AG04450 (cell line): ENCODE data around the gene PILRA. TPM values are rescaled to one million over a fixed set of nuclear protein-coding genes. Genes with fewer than 3 reads are reported as not detected.
A peak's percentile ranks its signal among the peaks of the same experiment; 100 is the strongest.
"Not testable (repeated sequence)": the region's sequence is repeated elsewhere in the genome, so short reads cannot be mapped to it uniquely, and the experiment has no call there.

Source experiments
- CTCF ChIA-PET: fragments of 300-600, 350-600 bp; formaldehyde crosslinking; extraction: SDS; loops from one replicate; lab custom pipeline; 2022; ENCODE audit warnings: antibody characterized with exemption, inconsistent platforms; lab: Charles Lee
- POLR2A ChIA-PET: fragments of 350-600 bp; formaldehyde crosslinking; extraction: SDS; loops from one replicate; lab custom pipeline; 2021; ENCODE audit warnings: antibody characterized with exemption, inconsistent platforms; lab: Yijun Ruan, JAX
- DNase-seq: peaks from one replicate; pipeline ENCODE4 v3.0.0-alpha.2; 2011; ENCODE audit warnings: low read depth, low spot score
- H3K27ac ChIP-seq: one replicate; pipeline ENCODE4 v1.5.1; 2012; ENCODE audit warnings: low read depth, low read length, control low read depth
- H3K27me3 ChIP-seq: one replicate; pipeline ENCODE4 v1.6.0; 2012; ENCODE audit warnings: low read length; ENCODE audit not compliant: control insufficient read depth, insufficient read depth
- H3K4me3 ChIP-seq: 2 replicates; pipeline ENCODE4 v1.5.1; 2011; ENCODE audit warnings: mild to moderate bottlenecking, low read depth, low read length, control low read depth
- H3K9me3 ChIP-seq: 2 replicates; pipeline ENCODE4 v1.5.1; 2012; ENCODE audit warnings: low read length; ENCODE audit not compliant: control insufficient read depth, insufficient read depth
- polyA plus RNA-seq: library from polyadenylated mRNA; depleted of rRNA; stranded (reverse); fragments of >200 nt; gene quantifications from 2 replicates; pipeline ENCODE4 v1.2.3, GENCODE V29; 2011
- TF ChIP-seq, protein P1 (sequence below): IDR thresholded peaks from 2 replicates; pipeline ENCODE4 v1.5.1; 2011; ENCODE audit warnings: low read depth, low read length, control low read depth, inconsistent platforms

Gene PILRA
- polyA plus RNA-seq, 1 experiment: 0.30 TPM

DNA sequence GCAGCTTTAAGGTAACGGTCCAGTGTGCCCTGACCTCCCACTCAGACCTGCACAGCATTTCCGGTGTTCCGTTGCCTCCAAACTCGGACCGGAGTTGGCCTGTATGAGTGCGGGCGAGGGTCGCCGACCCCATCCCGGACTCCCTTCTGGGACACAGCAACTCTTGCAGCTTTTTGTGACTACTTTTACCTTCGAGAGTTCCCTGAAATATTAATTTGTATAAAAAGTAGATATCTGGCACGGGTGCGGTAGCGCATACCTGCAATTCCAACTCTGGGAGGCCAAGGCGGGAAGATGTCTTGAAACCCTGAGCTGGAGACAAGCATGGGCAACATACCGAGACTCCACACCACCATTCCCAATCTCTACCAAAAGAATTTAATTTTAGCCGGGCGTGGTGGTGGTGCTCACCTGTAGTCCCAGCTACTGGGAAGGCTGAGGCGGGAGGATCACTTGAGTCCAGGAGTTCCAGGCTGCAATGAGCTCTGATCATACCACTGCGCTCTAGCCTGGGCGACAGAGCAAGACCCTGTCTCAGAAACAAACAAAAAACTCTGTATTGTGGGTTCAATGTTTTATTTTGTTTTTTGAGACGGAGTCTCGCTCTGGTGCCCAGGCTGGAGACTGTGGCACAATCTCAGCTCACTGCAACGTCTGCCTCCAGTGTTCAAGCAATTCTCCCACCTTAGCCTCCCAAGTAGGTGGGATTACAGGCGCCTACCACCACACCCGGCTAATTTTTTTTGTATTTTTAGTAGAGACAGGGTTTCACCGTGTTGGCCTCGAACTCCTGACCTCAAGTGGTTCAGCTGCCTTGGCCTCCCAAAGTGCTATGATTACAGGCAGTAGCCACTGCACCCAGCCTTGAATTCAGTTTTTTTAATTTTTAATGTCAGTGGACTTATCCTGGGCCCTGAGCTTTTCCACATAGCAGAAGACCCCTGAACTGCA is 64.1 kb downstream of the PILRA start:
- no peak for DNase-seq
- H3K9me3 ChIP-seq: no peaks in the 10 kb centered on the region
- ChIA-PET POLR2A (interaction anchor here (0.6 to 1.8 kb wide), 4 partner anchors 9 to 149 kb away, joined by 3 to 6 read pairs (median 5); partner anchors contain the start of genes FBXO24, LRCH4 and ZCWPW1), CTCF (interaction anchor here (1.3 kb wide), 1 partner anchor 254 kb away, joined by 3 read pairs; no protein-coding TSS in a partner anchor)
- TF ChIP-seq, protein P1, sequence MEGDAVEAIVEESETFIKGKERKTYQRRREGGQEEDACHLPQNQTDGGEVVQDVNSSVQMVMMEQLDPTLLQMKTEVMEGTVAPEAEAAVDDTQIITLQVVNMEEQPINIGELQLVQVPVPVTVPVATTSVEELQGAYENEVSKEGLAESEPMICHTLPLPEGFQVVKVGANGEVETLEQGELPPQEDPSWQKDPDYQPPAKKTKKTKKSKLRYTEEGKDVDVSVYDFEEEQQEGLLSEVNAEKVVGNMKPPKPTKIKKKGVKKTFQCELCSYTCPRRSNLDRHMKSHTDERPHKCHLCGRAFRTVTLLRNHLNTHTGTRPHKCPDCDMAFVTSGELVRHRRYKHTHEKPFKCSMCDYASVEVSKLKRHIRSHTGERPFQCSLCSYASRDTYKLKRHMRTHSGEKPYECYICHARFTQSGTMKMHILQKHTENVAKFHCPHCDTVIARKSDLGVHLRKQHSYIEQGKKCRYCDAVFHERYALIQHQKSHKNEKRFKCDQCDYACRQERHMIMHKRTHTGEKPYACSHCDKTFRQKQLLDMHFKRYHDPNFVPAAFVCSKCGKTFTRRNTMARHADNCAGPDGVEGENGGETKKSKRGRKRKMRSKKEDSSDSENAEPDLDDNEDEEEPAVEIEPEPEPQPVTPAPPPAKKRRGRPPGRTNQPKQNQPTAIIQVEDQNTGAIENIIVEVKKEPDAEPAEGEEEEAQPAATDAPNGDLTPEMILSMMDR: no peak
- H3K27ac ChIP-seq: no peak overlapping the region
- H3K4me3 ChIP-seq: no peak overlapping the region
- H3K27me3 ChIP-seq: no peaks in the 10 kb centered on the region

DNA sequence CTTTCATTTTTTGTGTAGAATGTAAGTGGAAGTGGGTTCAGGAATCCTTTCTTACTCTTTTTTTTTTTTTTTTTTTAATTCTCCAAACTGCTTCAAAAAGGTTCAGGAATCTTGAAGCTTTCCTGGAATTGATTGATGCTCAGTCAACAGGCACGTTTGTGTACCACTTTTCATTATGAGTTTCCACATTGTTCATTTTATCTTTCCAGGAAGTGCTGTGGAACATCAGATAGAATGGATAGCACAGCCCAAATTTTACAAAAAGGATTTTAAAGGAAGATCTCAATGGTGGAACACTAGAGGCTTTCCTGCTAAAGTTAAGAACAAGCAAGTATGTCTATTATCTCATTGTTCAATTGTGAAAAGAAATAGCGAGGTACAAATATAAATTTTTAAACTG is 64.9 kb downstream of the PILRA start:
- no peak overlapping the region for H3K27ac ChIP-seq
- DNase-seq: no peak
- ChIA-PET POLR2A (interaction anchor here (1.8 kb wide), 1 partner anchor 148 kb away, joined by 6 read pairs; the partner anchor contains the start of genes FBXO24 and LRCH4), CTCF (interaction anchor here (1.3 kb wide), 1 partner anchor 254 kb away, joined by 3 read pairs; no protein-coding TSS in a partner anchor)
- no peaks in the 10 kb centered on the region for H3K9me3 ChIP-seq
- H3K27me3 ChIP-seq: no peaks in the 10 kb centered on the region
- no peak overlapping the region for H3K4me3 ChIP-seq
- TF ChIP-seq, protein P1: no peak

DNA sequence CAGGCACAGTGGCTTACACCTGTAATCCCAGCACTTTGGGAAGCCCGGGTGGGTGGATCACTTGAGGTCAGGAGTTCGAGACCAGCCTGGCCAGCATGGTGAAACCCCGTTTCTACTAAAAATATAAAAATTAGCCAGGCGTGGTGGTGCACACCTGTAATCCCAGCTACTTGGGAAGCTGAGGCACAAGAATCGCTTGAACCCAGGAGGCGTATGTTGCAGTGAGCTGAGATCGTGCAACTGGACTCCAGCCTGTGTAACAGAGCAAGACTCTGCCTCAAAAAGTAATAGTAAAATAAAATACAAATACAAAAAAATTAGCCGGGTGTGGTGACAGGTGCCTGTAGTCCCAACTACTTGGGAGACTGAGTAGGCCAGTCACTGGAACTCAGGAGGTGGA is 65.4 kb downstream of the PILRA start:
- H3K27ac ChIP-seq, H3K27me3 ChIP-seq, H3K9me3 ChIP-seq, DNase-seq, H3K4me3 ChIP-seq: not testable (repeated sequence)
- ChIA-PET CTCF (interaction anchor here (0.7 kb wide), 1 partner anchor 31 kb away, joined by 3 read pairs; no protein-coding TSS in a partner anchor), POLR2A (interaction anchor here (0.6 to 1.6 kb wide), 2 partner anchors 10 to 13 kb away, joined by 4 to 17 read pairs; partner anchors contain the start of gene ZCWPW1)

DNA sequence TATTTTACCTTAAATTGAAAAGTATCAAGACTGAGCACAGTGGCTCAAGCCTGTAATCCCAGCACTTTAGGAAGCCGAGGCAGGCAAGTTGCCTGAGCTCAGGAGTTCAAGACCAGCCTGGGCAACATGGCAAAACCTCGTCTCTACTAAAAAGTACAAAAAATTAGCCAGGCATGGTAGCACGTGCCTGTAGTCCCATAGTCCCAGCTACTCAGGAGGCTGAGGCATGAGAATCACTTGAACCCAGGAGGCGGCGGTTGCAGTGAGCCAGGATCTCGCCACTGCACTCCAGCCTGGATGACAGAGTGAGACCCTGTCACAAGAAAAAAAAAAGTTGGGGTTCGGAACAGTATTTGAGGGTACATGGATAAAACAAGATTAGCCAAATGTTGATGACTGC is 66.0 kb downstream of the PILRA start:
- H3K9me3 ChIP-seq, H3K27me3 ChIP-seq, H3K4me3 ChIP-seq, DNase-seq: not testable (repeated sequence)
- ChIA-PET POLR2A (interaction anchor here (0.6 to 1.6 kb wide), 4 partner anchors 11 to 267 kb away, joined by 3 to 17 read pairs (median 5); partner anchors contain the start of genes POP7 and ZCWPW1), CTCF (interaction anchor here (0.7 kb wide), 1 partner anchor 30 kb away, joined by 3 read pairs; no protein-coding TSS in a partner anchor)
- H3K27ac ChIP-seq: peak overlapping the region; percentile 96

DNA sequence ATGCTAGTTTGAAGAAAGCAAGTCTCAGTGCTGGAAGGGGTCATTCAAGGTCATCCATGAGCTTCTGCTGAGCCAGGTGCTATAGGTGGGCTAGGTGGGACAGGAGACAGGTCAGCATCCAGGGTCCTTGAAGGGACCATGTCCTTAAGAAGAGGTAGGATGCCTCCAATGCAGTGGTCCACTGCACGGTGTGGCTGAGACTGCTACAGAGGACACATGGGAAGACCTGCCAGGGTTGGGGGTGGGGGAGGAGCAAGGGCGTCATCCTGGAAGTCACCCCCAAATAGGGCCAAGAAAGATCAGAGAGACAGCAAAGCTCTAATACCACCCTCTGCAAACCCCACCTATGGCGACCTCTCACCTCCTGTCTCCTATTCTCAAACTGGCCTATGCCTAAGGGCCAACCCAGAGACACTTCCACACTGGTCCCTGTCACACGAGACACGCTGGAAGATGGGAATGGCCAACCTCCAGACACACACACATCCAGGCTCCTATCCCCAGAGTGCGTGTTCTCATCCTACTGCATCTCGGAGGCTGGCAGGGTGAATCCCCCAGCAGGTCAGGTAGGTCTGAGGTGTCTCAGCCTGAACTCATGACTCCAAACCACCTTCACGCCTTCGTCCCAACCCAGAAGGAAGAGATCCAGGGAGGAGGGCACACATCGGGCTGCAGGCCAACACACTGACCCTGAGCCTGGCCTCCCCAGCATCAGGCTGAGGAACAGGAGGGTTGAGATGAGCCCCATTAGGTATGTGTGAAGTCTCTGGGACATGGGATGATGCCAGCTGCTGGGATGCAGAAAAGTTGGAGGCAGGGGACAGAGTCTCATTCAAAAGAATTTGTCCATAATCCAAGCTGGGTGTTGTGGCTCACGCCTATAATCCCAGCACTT is 68.6 kb downstream of the PILRA start:
- H3K4me3 ChIP-seq: no peak overlapping the region
- no peaks in the 10 kb centered on the region for H3K9me3 ChIP-seq
- ChIA-PET POLR2A (interaction anchor here (0.7 to 1.0 kb wide), 3 partner anchors 10 to 118 kb away, joined by 3 to 4 read pairs (median 4); partner anchors contain the start of gene ZCWPW1), CTCF (interaction anchor here (1.1 kb wide), 1 partner anchor 8 kb away, joined by 3 read pairs; no protein-coding TSS in a partner anchor)
- no peak for DNase-seq
- no peaks in the 10 kb centered on the region for H3K27me3 ChIP-seq
- peak overlapping the region; percentile 21 for H3K27ac ChIP-seq
- TF ChIP-seq, protein P1: no peak
